ENCODE data around the gene MYBL2.

The MYBL2 gene

DNA sequence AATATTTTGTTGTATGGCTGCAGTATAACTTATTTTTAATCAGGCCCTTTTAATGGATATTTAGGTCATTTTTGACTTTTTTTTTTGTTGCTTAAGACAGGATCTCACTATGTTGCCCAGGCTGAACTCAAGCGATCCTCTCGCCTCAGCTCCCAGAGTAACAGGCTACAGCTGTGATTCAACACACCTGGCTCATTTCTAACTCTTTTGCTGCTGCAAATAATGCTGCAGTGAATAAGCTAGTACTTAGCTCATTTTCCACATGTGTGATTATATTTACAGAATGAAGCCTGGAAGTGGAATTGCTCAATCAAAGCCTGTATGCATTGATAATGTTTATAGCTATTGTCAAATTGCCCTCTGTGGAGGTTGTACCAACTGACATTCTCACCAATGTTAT lies 58.8 kb downstream of the MYBL2 start:
- H3K27ac ChIP-seq (ENCODE audit: low read length) = no peak overlapping the region
- no peak overlapping the region for H3K4me3 ChIP-seq (ENCODE audit: low read depth in 1 of 2, low read length in 2 of 2)

GRCh38 chr20:43726333-43726732 lies 59.4 kb downstream of the MYBL2 start:
- Histone ChIP-seq H3K27ac (ENCODE audit: low read length) (no peak overlapping the region), H3K4me3 (ENCODE audit: low read depth in 1 of 2, low read length in 2 of 2) (no peak overlapping the region), H3K36me3 (ENCODE audit: control insufficient read depth in 1 of 2, insufficient read depth in 2 of 2, low read length in 2 of 2) (no peaks in the 10 kb centered on the region), H3K27me3 (ENCODE audit: low read depth, low read length) (no peaks in the 10 kb centered on the region), H3K4me1 (ENCODE audit: control insufficient read depth in 1 of 2, insufficient read depth in 2 of 2, low read length in 2 of 2) (no peaks in the 10 kb centered on the region), H3K9me3 (ENCODE audit: control insufficient read depth in 1 of 2, low read length in 2 of 2) (no peaks in the 10 kb centered on the region)

More for the DNA sequence above, 58.8 kb downstream of the MYBL2 start:
- Histone ChIP-seq H3K9me3 (ENCODE audit: control insufficient read depth in 1 of 2, low read length in 2 of 2) (no peaks in the 10 kb centered on the region), H3K4me1 (ENCODE audit: control insufficient read depth in 1 of 2, insufficient read depth in 2 of 2, low read length in 2 of 2) (no peaks in the 10 kb centered on the region), H3K27me3 (ENCODE audit: low read depth, low read length) (no peaks in the 10 kb centered on the region), H3K36me3 (ENCODE audit: control insufficient read depth in 1 of 2, insufficient read depth in 2 of 2, low read length in 2 of 2) (no peaks in the 10 kb centered on the region)

GRCh38 chr20:43726811-43727338 lies 60.0 kb downstream of the MYBL2 start, which contains the start of gene GTSF1L:
Gene GTSF1L, minus strand, starts transcription at chr20:43727002. Its CDS starts 308 bp downstream, at chr20:43726694.
- no peak within 1 kb of the TSS for H3K27ac ChIP-seq (ENCODE audit: low read length)

GRCh38 chr20:43727980-43728590 lies 61.2 kb downstream of the MYBL2 start:
- H3K4me3 ChIP-seq (ENCODE audit: low read depth in 1 of 2, low read length in 2 of 2) = no peak overlapping the region
- no peaks in the 10 kb centered on the region for H3K36me3 ChIP-seq (ENCODE audit: control insufficient read depth in 1 of 2, insufficient read depth in 2 of 2, low read length in 2 of 2)
- no peaks in the 10 kb centered on the region for H3K4me1 ChIP-seq (ENCODE audit: control insufficient read depth in 1 of 2, insufficient read depth in 2 of 2, low read length in 2 of 2)
- no peaks in the 10 kb centered on the region for H3K9me3 ChIP-seq (ENCODE audit: control insufficient read depth in 1 of 2, low read length in 2 of 2)
- no peaks in the 10 kb centered on the region for H3K27me3 ChIP-seq (ENCODE audit: low read depth, low read length)
- H3K27ac ChIP-seq (ENCODE audit: low read length) = no peak overlapping the region

More at GRCh38 chr20:43726811-43727338, 60.0 kb downstream of the MYBL2 start, which contains the start of gene GTSF1L:
- H3K36me3 ChIP-seq (ENCODE audit: control insufficient read depth in 1 of 2, insufficient read depth in 2 of 2, low read length in 2 of 2) = no peaks in the 10 kb centered on the region
- no peaks in the 10 kb centered on the region for H3K4me1 ChIP-seq (ENCODE audit: control insufficient read depth in 1 of 2, insufficient read depth in 2 of 2, low read length in 2 of 2)
- no peaks in the 10 kb centered on the region for H3K9me3 ChIP-seq (ENCODE audit: control insufficient read depth in 1 of 2, low read length in 2 of 2)
- no peaks in the 10 kb centered on the region for H3K27me3 ChIP-seq (ENCODE audit: low read depth, low read length)
- no peak within 1 kb of the TSS for H3K4me3 ChIP-seq (ENCODE audit: low read depth in 1 of 2, low read length in 2 of 2)

DNA sequence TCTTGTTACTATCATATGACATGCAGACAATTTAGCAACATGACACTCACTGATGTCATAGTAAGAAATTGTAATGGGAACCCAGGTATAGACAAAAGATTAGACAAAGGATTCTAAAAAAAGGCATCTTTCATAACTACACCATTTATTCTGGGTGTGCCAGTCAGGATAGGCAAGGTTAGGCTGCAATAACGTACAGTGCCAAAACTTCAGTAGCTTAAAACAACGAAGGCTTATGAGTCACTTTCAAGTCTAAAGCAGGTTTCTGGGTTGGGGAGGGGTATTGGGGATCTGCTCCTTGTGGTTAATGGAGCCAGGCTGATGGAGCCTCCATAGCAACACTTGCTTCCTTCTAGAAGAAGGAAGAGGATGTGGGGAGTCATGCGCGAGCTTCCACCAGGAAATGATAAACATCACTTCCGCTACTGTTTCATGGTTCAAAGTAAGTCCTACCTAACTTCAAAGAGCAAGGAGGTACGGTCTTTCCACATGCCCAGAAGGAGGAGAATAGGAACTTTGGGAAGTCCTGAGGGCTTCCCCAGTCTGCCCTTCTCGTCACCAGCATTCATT lies 61.9 kb downstream of the MYBL2 start:
- Histone ChIP-seq H3K9me3 (ENCODE audit: control insufficient read depth in 1 of 2, low read length in 2 of 2) (no peaks in the 10 kb centered on the region), H3K27me3 (ENCODE audit: low read depth, low read length) (no peaks in the 10 kb centered on the region), H3K27ac (ENCODE audit: low read length) (no peak overlapping the region), H3K4me3 (ENCODE audit: low read depth in 1 of 2, low read length in 2 of 2) (no peak overlapping the region), H3K36me3 (ENCODE audit: control insufficient read depth in 1 of 2, insufficient read depth in 2 of 2, low read length in 2 of 2) (no peaks in the 10 kb centered on the region), H3K4me1 (ENCODE audit: control insufficient read depth in 1 of 2, insufficient read depth in 2 of 2, low read length in 2 of 2) (no peaks in the 10 kb centered on the region)

- Histone ChIP-seq H3K4me3 (ENCODE audit: low read depth in 1 of 2, low read length in 2 of 2) (no peak overlapping the region), H3K27me3 (ENCODE audit: low read depth, low read length) (no peaks in the 10 kb centered on the region), H3K27ac (ENCODE audit: low read length) (no peak overlapping the region), H3K36me3 (ENCODE audit: control insufficient read depth in 1 of 2, insufficient read depth in 2 of 2, low read length in 2 of 2) (no peaks in the 10 kb centered on the region), H3K9me3 (ENCODE audit: control insufficient read depth in 1 of 2, low read length in 2 of 2) (no peaks in the 10 kb centered on the region), H3K4me1 (ENCODE audit: control insufficient read depth in 1 of 2, insufficient read depth in 2 of 2, low read length in 2 of 2) (no peaks in the 10 kb centered on the region)
Measured at GRCh38 chr20:43731469-43731868, 64.6 kb downstream of the MYBL2 start.

DNA sequence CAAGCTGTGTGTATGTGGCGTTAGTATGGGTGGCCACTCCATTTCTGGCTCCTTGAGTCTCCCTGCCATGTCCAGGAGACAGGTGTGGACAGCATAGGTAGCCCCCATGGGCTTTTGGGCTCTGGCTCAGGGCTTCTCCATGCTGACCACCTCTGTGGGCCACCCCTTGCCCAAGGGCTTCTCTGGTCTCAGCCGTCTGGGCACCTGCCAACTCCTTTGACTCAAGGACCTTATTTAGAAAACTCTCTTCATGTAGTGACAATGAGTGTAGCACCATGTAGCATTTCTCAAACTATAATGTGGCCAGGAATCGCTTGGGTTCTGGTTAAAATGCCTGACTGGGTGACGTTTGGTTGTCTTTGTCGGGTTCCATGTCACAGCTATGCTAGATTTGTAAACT lies 65.0 kb downstream of the MYBL2 start:
- no peak overlapping the region for H3K27ac ChIP-seq (ENCODE audit: low read length)
- no peak overlapping the region for H3K4me3 ChIP-seq (ENCODE audit: low read depth in 1 of 2, low read length in 2 of 2)
- no peaks in the 10 kb centered on the region for H3K36me3 ChIP-seq (ENCODE audit: control insufficient read depth in 1 of 2, insufficient read depth in 2 of 2, low read length in 2 of 2)
- H3K9me3 ChIP-seq (ENCODE audit: control insufficient read depth in 1 of 2, low read length in 2 of 2) = no peaks in the 10 kb centered on the region
- no peaks in the 10 kb centered on the region for H3K4me1 ChIP-seq (ENCODE audit: control insufficient read depth in 1 of 2, insufficient read depth in 2 of 2, low read length in 2 of 2)
- H3K27me3 ChIP-seq (ENCODE audit: low read depth, low read length) = no peaks in the 10 kb centered on the region

DNA sequence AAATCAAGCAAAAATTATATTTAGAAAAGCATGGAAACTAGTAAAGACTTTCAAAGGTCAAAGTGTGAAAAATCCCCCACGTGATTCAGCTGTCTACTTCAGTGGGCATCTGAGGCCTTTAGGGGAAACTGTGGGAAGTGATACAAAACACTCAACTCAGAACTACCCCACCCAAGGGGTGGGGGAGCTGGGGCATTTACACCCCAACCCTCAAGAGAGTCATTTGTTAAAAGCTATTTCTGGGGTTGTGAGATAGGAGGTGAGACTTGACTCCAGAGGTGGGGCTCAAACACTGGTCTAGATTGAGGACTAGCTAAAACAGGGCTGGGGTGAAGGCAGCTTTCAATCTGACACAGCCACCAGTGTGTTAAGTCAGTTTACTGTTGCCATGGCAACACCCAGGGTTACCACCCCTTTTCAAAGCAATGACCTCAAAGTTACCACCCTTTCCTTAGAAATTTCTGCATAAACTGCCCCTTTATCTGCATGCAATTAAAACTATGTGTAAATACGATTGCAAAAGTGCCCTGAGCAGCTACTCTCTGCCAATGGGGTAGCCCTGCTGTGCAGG lies 69.8 kb downstream of the MYBL2 start:
- Histone ChIP-seq H3K4me3 (ENCODE audit: low read depth in 1 of 2, low read length in 2 of 2) (no peak overlapping the region), H3K9me3 (ENCODE audit: control insufficient read depth in 1 of 2, low read length in 2 of 2) (no peaks in the 10 kb centered on the region), H3K27ac (ENCODE audit: low read length) (no peak overlapping the region), H3K4me1 (ENCODE audit: control insufficient read depth in 1 of 2, insufficient read depth in 2 of 2, low read length in 2 of 2) (no peaks in the 10 kb centered on the region), H3K36me3 (ENCODE audit: control insufficient read depth in 1 of 2, insufficient read depth in 2 of 2, low read length in 2 of 2) (no peaks in the 10 kb centered on the region), H3K27me3 (ENCODE audit: low read depth, low read length) (no peaks in the 10 kb centered on the region)

GRCh38 chr20:43737925-43738324 lies 71.0 kb downstream of the MYBL2 start:
- no peak overlapping the region for H3K4me3 ChIP-seq (ENCODE audit: low read depth in 1 of 2, low read length in 2 of 2)
- no peaks in the 10 kb centered on the region for H3K4me1 ChIP-seq (ENCODE audit: control insufficient read depth in 1 of 2, insufficient read depth in 2 of 2, low read length in 2 of 2)
- no peaks in the 10 kb centered on the region for H3K27me3 ChIP-seq (ENCODE audit: low read depth, low read length)
- no peak overlapping the region for H3K27ac ChIP-seq (ENCODE audit: low read length)
- H3K36me3 ChIP-seq (ENCODE audit: control insufficient read depth in 1 of 2, insufficient read depth in 2 of 2, low read length in 2 of 2) = no peaks in the 10 kb centered on the region
- no peaks in the 10 kb centered on the region for H3K9me3 ChIP-seq (ENCODE audit: control insufficient read depth in 1 of 2, low read length in 2 of 2)

DNA sequence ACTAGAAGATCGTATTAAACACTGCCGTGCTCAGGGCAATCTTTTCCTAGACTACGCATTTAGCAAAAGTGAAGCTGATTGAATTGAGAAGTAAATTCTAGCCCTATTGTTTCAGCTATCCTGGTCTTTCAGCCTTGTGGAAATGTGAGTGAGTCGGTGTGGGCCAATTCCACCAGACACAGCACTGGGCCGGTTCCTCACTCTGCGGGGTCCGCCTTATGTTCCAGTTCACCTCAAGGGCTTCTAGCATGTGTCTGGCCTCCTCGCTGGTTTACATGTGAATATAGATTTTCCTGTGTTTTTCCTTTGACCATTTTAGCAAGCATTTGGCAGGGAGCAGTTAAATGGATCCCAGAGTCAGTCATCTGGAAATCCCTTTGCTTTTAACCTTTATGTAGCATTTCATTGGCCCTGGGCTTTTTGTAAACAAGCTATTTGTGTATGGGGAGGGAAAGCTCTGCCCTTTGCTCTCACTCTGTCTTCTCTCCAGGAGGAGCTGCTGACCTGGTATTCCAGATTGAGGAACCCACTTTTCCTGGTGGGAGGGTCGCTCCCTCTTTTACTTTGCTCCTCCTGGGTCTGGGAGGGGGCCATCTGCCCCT lies 72.3 kb downstream of the MYBL2 start:
- Histone ChIP-seq H3K4me3 (ENCODE audit: low read depth in 1 of 2, low read length in 2 of 2) (no peak overlapping the region), H3K36me3 (ENCODE audit: control insufficient read depth in 1 of 2, insufficient read depth in 2 of 2, low read length in 2 of 2) (no peaks in the 10 kb centered on the region), H3K27me3 (ENCODE audit: low read depth, low read length) (peaks cover 5% of the 10 kb centered on the region), H3K9me3 (ENCODE audit: control insufficient read depth in 1 of 2, low read length in 2 of 2) (no peaks in the 10 kb centered on the region), H3K4me1 (ENCODE audit: control insufficient read depth in 1 of 2, insufficient read depth in 2 of 2, low read length in 2 of 2) (no peaks in the 10 kb centered on the region), H3K27ac (ENCODE audit: low read length) (no peak overlapping the region)

DNA sequence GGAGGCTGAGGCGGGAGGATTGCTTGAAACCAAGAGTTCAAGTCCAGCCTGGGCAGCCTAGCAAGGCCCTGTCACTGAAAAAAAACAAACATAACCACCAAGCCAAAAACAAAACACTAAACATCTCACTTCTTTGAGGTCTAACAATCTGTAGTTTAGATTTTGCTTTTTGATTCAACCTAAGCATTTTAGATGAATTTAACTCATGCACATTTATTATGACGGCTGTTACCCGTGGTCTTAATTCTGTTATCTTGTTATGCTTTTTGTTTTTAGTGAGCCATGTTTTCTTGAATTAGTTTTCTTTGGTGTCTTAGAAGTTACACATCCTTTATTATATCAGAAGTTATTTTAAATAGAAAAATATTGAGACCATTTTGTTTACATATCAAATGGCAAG lies 73.7 kb downstream of the MYBL2 start:
- peaks cover 6% of the 10 kb centered on the region for H3K27me3 ChIP-seq (ENCODE audit: low read depth, low read length)
- no peak overlapping the region for H3K27ac ChIP-seq (ENCODE audit: low read length)

More for the DNA sequence above, 73.7 kb downstream of the MYBL2 start:
- Histone ChIP-seq H3K9me3 (ENCODE audit: control insufficient read depth in 1 of 2, low read length in 2 of 2) (no peaks in the 10 kb centered on the region), H3K36me3 (ENCODE audit: control insufficient read depth in 1 of 2, insufficient read depth in 2 of 2, low read length in 2 of 2) (no peaks in the 10 kb centered on the region), H3K4me3 (ENCODE audit: low read depth in 1 of 2, low read length in 2 of 2) (no peak overlapping the region), H3K4me1 (ENCODE audit: control insufficient read depth in 1 of 2, insufficient read depth in 2 of 2, low read length in 2 of 2) (no peaks in the 10 kb centered on the region)
